ENCODE results near the gene CCR6. TPM values are rescaled to one million over a fixed set of nuclear protein-coding genes. Genes with fewer than 3 reads are reported as not detected.

The CCR6 gene
- total RNA-seq, 4 donors from 2014 or later: 0.23 to 2.4 (median 0.57) TPM; not detected in 1

DNA sequence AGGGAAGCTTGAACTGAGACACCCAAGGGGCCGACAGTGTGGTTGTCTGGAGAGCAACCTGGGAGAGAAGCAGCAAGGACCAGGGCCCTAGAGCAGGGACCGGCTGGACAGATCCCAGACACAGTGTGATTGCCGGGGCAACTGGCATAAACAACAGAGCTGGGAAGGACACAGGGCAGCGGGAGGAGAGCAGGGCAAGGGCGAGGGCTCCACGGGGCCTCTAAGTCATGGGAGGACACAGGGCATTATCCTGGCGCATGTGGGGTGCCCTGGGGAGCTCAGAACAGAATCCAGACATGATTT, 31.1 kb upstream of the CCR6 start:
- no peaks in the 10 kb centered on the region for H3K27me3 ChIP-seq
- WGBS, 2 donors: 59 to 61% methylated on average over 7 of the region's 7 CpGs

DNA sequence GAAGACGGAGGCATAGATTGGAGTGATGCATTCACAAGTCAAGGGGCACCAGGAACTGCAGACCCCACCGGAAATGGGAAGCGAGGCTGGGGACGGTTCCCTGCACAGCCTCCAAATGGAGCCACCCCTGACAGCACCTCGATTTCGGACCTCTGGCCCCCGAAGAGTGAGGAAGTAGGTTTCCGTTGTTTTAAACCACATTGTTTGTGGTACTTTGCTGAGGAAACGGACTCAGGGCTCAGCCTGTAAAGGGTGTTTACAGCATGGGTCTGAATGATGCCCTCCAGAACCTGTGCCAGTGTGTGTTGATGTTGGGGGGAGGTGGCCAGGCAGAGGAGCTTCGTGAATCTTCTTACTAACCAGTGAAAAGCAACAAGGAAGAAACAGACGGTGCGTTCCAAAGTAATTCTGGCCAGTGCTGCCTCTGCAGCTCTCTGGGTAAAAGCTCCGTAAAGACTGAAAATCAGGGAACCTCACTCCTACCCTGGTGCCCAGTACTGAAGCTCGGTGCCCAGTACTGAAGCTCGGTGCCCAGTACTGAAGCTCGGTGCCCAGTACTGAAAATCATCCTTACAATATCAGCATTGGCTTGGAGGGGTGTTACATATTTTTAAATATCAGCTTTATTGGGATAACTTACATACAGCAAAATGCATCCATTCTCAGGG, 30.1 kb upstream of the CCR6 start:
- peak overlapping the region in 1 of 4 donors; percentile 0 for H3K27ac ChIP-seq
- TF ChIP-seq, protein P1, sequence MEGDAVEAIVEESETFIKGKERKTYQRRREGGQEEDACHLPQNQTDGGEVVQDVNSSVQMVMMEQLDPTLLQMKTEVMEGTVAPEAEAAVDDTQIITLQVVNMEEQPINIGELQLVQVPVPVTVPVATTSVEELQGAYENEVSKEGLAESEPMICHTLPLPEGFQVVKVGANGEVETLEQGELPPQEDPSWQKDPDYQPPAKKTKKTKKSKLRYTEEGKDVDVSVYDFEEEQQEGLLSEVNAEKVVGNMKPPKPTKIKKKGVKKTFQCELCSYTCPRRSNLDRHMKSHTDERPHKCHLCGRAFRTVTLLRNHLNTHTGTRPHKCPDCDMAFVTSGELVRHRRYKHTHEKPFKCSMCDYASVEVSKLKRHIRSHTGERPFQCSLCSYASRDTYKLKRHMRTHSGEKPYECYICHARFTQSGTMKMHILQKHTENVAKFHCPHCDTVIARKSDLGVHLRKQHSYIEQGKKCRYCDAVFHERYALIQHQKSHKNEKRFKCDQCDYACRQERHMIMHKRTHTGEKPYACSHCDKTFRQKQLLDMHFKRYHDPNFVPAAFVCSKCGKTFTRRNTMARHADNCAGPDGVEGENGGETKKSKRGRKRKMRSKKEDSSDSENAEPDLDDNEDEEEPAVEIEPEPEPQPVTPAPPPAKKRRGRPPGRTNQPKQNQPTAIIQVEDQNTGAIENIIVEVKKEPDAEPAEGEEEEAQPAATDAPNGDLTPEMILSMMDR (IDR thresholded peaks at IDR 0.05): no peak
- TF ChIP-seq POLR2A (IDR thresholded peaks at IDR 0.05): no peak

More for the DNA sequence above, 31.1 kb upstream of the CCR6 start:
- intact Hi-C loops (cut with DNase I): no loop called here
- Histone ChIP-seq H3K4me1 (no peaks in the 10 kb centered on the region), H3K9me3 (peaks cover 0 to 9% (median 9%) of the 10 kb centered on the region in 3 donors), H3K27ac (peak overlapping the region in 1 of 4 donors; percentile 51), H3K36me3 (no peaks in the 10 kb centered on the region), H3K4me3 (no peak overlapping the region)
- no peak for DNase-seq
- no peak for TF ChIP-seq POLR2A (IDR thresholded peaks at IDR 0.05)

DNA sequence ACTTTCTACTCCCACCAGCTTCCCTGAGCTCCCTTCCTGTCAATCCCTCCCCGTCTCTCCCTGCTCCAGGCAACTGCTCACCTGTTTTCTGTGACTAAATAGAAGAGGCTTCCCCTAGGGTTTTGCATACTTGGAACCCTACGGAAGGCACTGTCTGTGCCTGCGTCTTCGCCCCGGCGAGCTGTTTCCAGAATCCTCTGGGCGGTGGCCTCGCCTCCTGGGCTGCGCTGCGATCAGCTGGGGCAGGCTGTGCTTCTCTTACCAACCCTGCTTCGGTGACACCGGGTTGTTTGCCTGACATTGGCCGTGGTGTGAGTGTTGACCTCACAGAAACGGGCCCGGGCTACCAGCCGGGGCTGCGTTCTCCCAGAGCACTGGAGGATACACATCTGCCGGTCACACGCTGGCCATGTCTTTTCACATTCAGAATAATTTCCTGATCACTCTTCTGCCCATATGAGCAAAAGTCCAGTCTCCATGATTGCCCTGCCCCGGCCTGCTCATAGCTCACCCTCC, 29.4 kb upstream of the CCR6 start:
- H3K36me3 ChIP-seq: no peaks in the 10 kb centered on the region
- no peaks in the 10 kb centered on the region for H3K9me3 ChIP-seq
- no peak for DNase-seq
- H3K4me1 ChIP-seq: no peaks in the 10 kb centered on the region
- TF ChIP-seq POLR2A (IDR thresholded peaks at IDR 0.05): no peak
- TF ChIP-seq, protein P1 (IDR thresholded peaks at IDR 0.05): no peak
- 85 to 92% methylated on average over 11 to 17 of the region's 20 CpGs for WGBS, 2 donors
- intact Hi-C loops (cut with DNase I): no loop called here
- H3K27ac ChIP-seq: peak overlapping the region in 2 of 4 donors; percentile 39 to 61
- no peaks in the 10 kb centered on the region for H3K27me3 ChIP-seq
- peak overlapping the region in 3 of 4 donors; percentile 1 to 43 (median 27) for H3K4me3 ChIP-seq

More for the DNA sequence above, 30.1 kb upstream of the CCR6 start:
- Histone ChIP-seq H3K9me3 (no peaks in the 10 kb centered on the region), H3K4me1 (no peaks in the 10 kb centered on the region), H3K4me3 (peak overlapping the region in 1 of 4 donors; percentile 43), H3K36me3 (no peaks in the 10 kb centered on the region), H3K27me3 (no peaks in the 10 kb centered on the region)
- DNase-seq: no peak
- WGBS, 2 donors: 65 to 73% methylated on average over 12 to 14 of the region's 16 CpGs
- intact Hi-C loops (cut with DNase I): no loop called here

DNA sequence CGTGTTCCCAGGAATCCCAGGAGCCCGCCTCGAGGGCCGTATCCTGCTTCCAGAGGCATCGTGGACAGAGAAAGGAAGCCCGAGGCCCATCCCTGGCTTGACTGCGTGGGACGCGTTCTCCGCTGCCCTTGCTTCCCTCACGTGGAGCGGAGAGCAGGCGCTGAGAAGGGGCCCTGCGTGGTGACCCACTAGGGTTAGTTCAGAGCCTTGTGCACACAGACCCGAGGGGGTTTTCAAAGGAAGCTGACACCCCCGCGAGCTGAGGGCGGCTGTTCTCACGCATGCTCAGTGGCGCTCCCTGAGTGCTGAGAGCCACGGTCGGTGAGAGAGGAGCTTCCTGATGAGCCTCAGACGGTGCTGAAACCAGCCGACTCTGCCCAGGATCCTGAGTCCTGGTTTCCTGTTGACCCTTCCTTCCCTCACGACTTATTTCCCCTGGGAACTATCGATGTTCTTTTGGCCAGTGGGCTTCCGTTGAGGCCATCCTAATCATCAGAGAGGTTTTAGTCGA, 28.9 kb upstream of the CCR6 start:
- 54 to 67% methylated on average over 9 to 11 of the region's 28 CpGs for WGBS, 2 donors
- DNase-seq: no peak
- Histone ChIP-seq H3K4me3 (peak overlapping the region in 3 of 4 donors; percentile 1 to 43 (median 27)), H3K27ac (peak overlapping the region in 2 of 4 donors; percentile 39 to 61), H3K27me3 (no peaks in the 10 kb centered on the region), H3K9me3 (no peaks in the 10 kb centered on the region), H3K4me1 (no peaks in the 10 kb centered on the region), H3K36me3 (no peaks in the 10 kb centered on the region)
- intact Hi-C loops (cut with DNase I): no loop called here
- TF ChIP-seq, protein P1 (IDR thresholded peaks at IDR 0.05): no peak
- peak in 1 of 4 donors; percentile 48 for TF ChIP-seq POLR2A (IDR thresholded peaks at IDR 0.05)

DNA sequence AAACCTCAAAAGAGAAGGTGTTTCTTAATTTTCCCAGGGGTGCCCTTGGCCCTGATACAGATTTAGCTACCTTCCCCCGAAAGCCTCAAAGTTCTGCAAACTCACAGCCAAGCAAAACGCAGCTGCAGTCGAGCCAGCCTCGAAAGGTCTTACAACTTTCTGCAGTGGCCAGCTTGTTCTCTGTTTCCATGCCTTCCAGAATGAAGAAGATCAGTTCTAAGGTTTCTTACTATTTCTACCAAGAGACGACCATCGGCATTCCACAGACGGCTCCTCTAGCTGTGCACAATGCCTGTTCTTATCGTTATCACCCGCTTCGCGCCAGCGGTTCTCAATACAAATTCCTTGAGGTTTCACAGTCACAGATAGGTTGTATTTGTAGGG, 28.5 kb upstream of the CCR6 start:
- peak overlapping the region in 2 of 4 donors; percentile 39 to 61 for H3K27ac ChIP-seq
- intact Hi-C loops (cut with DNase I): no loop called here
- no peaks in the 10 kb centered on the region for H3K27me3 ChIP-seq
- no peak for DNase-seq
- no peaks in the 10 kb centered on the region for H3K9me3 ChIP-seq
- peak overlapping the region in 2 of 4 donors; percentile 27 to 43 for H3K4me3 ChIP-seq
- H3K4me1 ChIP-seq: no peaks in the 10 kb centered on the region
- TF ChIP-seq, protein P1 (IDR thresholded peaks at IDR 0.05): no peak
- TF ChIP-seq POLR2A (IDR thresholded peaks at IDR 0.05): no peak
- no peaks in the 10 kb centered on the region for H3K36me3 ChIP-seq
- WGBS, 2 donors: 58 to 61% methylated on average over 12 of the region's 12 CpGs
